Right lobe of liver (tissue), 6 donors: ENCODE measurements around the gene PBOV1. TPM values are rescaled to one million over a fixed set of nuclear protein-coding genes. Genes with fewer than 3 reads are reported as not detected.

ENCODE experiments used
- ATAC-seq, 4 donors: fragments of 200-7000 bp; cut with Tn5 transposase; one replicate each; pipeline ENCODE4 v1.9.1; 2020; ENCODE audit warnings: mild to moderate bottlenecking in 4 of 4, moderate library complexity in 4 of 4
- DNase-seq, 3 donors: peaks; one replicate each; pipeline ENCODE4 v3.0.0-alpha.2; 2020
- H3K27ac ChIP-seq, 3 donors: fragments of 200-600 bp; one replicate each; pipeline ENCODE4 v1.8.0; 2022
- H3K27me3 ChIP-seq, 2 donors: fragments of 200-600 bp; one replicate each; pipeline ENCODE4 v1.8.0; 2022
- H3K36me3 ChIP-seq, 4 donors: fragments of 200-600 bp; sonication (generic) in 1 of 4; one replicate each; pipeline versions ENCODE4 v1.5.1 to v1.8.0; 2017 to 2022; ENCODE audit warnings: control low read depth in 1 of 4
- H3K4me1 ChIP-seq, 4 donors: fragments of 200-600 bp; sonication (generic) in 1 of 4; one replicate each; pipeline versions ENCODE4 v1.5.1 to v1.8.0; 2017 to 2022; ENCODE audit warnings: control low read depth in 1 of 4
- H3K4me3 ChIP-seq, 3 donors: fragments of 200-600 bp; one replicate each; pipeline ENCODE4 v1.8.0; 2022
- H3K9me3 ChIP-seq, 4 donors: fragments of 200-600 bp; sonication (generic) in 1 of 4; one replicate each; pipeline versions ENCODE4 v1.5.1 to v1.8.0; 2017 to 2022; ENCODE audit warnings: control low read depth in 1 of 4
- CTCF ChIP-seq, 4 donors: fragments of 200-600 bp in 3 of 4; fragments of 450-650 bp in 1 of 4; IDR thresholded peaks; one replicate each; pipeline versions ENCODE4 v1.5.1 to v1.8.0; 2016 to 2022; ENCODE audit warnings: antibody characterized with exemption in 4 of 4, mild to moderate bottlenecking in 2 of 4
- POLR2A ChIP-seq: fragments of 450-650 bp; IDR thresholded peaks from one replicate; pipeline ENCODE4 v1.6.1; 2017; ENCODE audit warnings: antibody characterized with exemption, mild to moderate bottlenecking
- WGBS: methylation state at CpG from one replicate; pipeline ENCODE4 v1.1.6; 2018; ENCODE audit warnings: low coverage, low lambda C conversion rate; ENCODE audit not compliant: insufficient coverage; ENCODE audit errors: missing lambda C conversion rate; 5-methylcytosine and 5-hydroxymethylcytosine counted together
- intact Hi-C, 2 donors: fragments of 100-400 bp; cut with DNase I; formaldehyde crosslinking; loops; one replicate each; pipeline versions ENCODE4 v1.11.2 to v1.14.1; 2022
- total RNA-seq, 6 experiments: library from RNA; depleted of rRNA in 2 of 6; stranded (reverse); fragments of >200 nt in 2 of 6; fragmentation: NEBNext Ultra II Directional in 3 of 6; extraction: Animal tissue kit (Norgen Biotek cat#: 25700) in 3 of 6; gene quantifications; one replicate each; pipeline versions ENCODE4 v1.1.0 to v1.2.4, GENCODE V29; 2016 to 2023
- donor health status: DM: no; HTN: yes; CAD: no.
- donor health status: DM: no; HTN: no; CAD: no.
- donor health status: DM: no; HTN: no; CAD: no.
- donor health status: DM: no; HTN: yes; CAD: no.
- donor health status: DM: no; HTN: yes; CAD: no.

PBOV1 gene
- total RNA-seq, 6 experiments from 2014 or later = not detected

GRCh38 chr6:138242987-138243592 is 24.8 kb upstream of the PBOV1 start:
- no peak for DNase-seq
- 68% methylated on average over 4 of the region's 4 CpGs for WGBS
- intact Hi-C loops = no loop called here
- TF ChIP-seq CTCF (IDR thresholded peaks at IDR 0.05) = no peak
- no peak for TF ChIP-seq POLR2A
- Histone ChIP-seq H3K9me3 (no peaks in the 10 kb centered on the region), H3K4me1 (peaks cover 0 to 8% (median 0%) of the 10 kb centered on the region in 4 donors), H3K36me3 (no peaks in the 10 kb centered on the region), H3K27me3 (no peaks in the 10 kb centered on the region), H3K4me3 (no peak overlapping the region), H3K27ac (no peak overlapping the region)
- ATAC-seq = no peak

- whole genome bisulfite sequencing = 76% methylated on average over 6 of the region's 6 CpGs
- intact Hi-C loops = no loop called here
- no peak overlapping the region for H3K27ac ChIP-seq
- no peaks in the 10 kb centered on the region for H3K27me3 ChIP-seq
- no peaks in the 10 kb centered on the region for H3K9me3 ChIP-seq
- ATAC-seq (no peak), DNase-seq (no peak)
- H3K4me1 ChIP-seq = peaks cover 0 to 8% (median 0%) of the 10 kb centered on the region in 4 donors
- no peak overlapping the region for H3K4me3 ChIP-seq
- H3K36me3 ChIP-seq = no peaks in the 10 kb centered on the region
- TF ChIP-seq POLR2A (no peak), CTCF (IDR thresholded peaks at IDR 0.05) (no peak)
These were observed 23.6 kb upstream of the PBOV1 start for GRCh38 chr6:138241934-138242333.

GRCh38 chr6:138241381-138241780 is 23.1 kb upstream of the PBOV1 start:
- H3K9me3 ChIP-seq = no peaks in the 10 kb centered on the region
- TF ChIP-seq POLR2A (no peak), CTCF (IDR thresholded peaks at IDR 0.05) (no peak)
- WGBS = 90% methylated on average over 3 of the region's 3 CpGs
- H3K27me3 ChIP-seq = no peaks in the 10 kb centered on the region
- H3K27ac ChIP-seq = no peak overlapping the region
- ATAC-seq = no peak
- H3K4me3 ChIP-seq = no peak overlapping the region
- DNase-seq = no peak
- H3K4me1 ChIP-seq = peaks cover 0 to 8% (median 0%) of the 10 kb centered on the region in 4 donors
- H3K36me3 ChIP-seq = no peaks in the 10 kb centered on the region
- intact Hi-C loops = no loop called here

- no peak overlapping the region for H3K27ac ChIP-seq
- ATAC-seq (no peak), DNase-seq (no peak)
- 88% methylated on average over 13 of the region's 13 CpGs for WGBS
- H3K4me1 ChIP-seq = peaks cover 0 to 8% (median 0%) of the 10 kb centered on the region in 4 donors
- no peaks in the 10 kb centered on the region for H3K36me3 ChIP-seq
- no peaks in the 10 kb centered on the region for H3K9me3 ChIP-seq
- TF ChIP-seq POLR2A (no peak), CTCF (IDR thresholded peaks at IDR 0.05) (no peak)
- intact Hi-C loops = no loop called here
- H3K27me3 ChIP-seq = no peaks in the 10 kb centered on the region
- no peak overlapping the region for H3K4me3 ChIP-seq
These were observed 22.4 kb upstream of the PBOV1 start for GRCh38 chr6:138240476-138241245.
